SK-N-SH treated with all-trans-retinoic acid at 6 μM for 48 hours (cell line): Measurements from ENCODE around the gene LRRC75A.

ENCODE experiments used
- ATAC-seq: fragments of 200-7000 bp; cut with Tn5 transposase; 3 replicates; pipeline ENCODE4 v1.9.1; 2020; ENCODE audit warnings: mild to moderate bottlenecking, moderate library complexity
- ARNTL ChIP-seq: fragments of 450-650 bp; formaldehyde crosslinking; IDR thresholded peaks from 2 replicates; pipeline ENCODE4 v1.5.0; 2020; ENCODE audit warnings: low read depth, mild to moderate bottlenecking, moderate library complexity, borderline replicate concordance
- BACH2 ChIP-seq: fragments of 250-450 bp; sonication (Bioruptor Pico); IDR thresholded peaks from 2 replicates; pipeline ENCODE4 v1.9.0; 2021; ENCODE audit warnings: mild to moderate bottlenecking, borderline replicate concordance
- CSDC2 ChIP-seq: fragments of 250-450 bp; sonication (Bioruptor Pico); IDR thresholded peaks from 2 replicates; pipeline ENCODE4 v1.5.0; 2020; ENCODE audit warnings: mild to moderate bottlenecking, moderate library complexity
- ESRRG ChIP-seq: fragments of 250-450 bp; sonication (Bioruptor Pico); IDR thresholded peaks from 2 replicates; pipeline ENCODE4 v1.6.1; 2021; ENCODE audit warnings: mild to moderate bottlenecking
- GLIS3 ChIP-seq: fragments of 250-450 bp; sonication (Bioruptor Pico); IDR thresholded peaks from 2 replicates; pipeline ENCODE4 v1.5.0; 2020; ENCODE audit warnings: mild to moderate bottlenecking, moderate library complexity
- ISL1 ChIP-seq: fragments of 250-450 bp; sonication (Bioruptor Pico); IDR thresholded peaks from 2 replicates; pipeline ENCODE4 v2.1.2; 2022; ENCODE audit warnings: mild to moderate bottlenecking, moderate library complexity
- OSR1 ChIP-seq: fragments of 250-450 bp; sonication (Bioruptor Pico); IDR thresholded peaks from 2 replicates; pipeline ENCODE4 v1.8.0; 2022; ENCODE audit warnings: moderate library complexity, mild to moderate bottlenecking, inconsistent platforms
- PPARA ChIP-seq: fragments of 250-450 bp; sonication (Bioruptor Pico); IDR thresholded peaks from 2 replicates; pipeline ENCODE4 v1.5.0; 2020; ENCODE audit warnings: mild to moderate bottlenecking, borderline replicate concordance
- SNAI2 ChIP-seq: fragments of 250-450 bp; sonication (Bioruptor Pico); IDR thresholded peaks from 2 replicates; pipeline ENCODE4 v1.5.0; 2020; ENCODE audit warnings: mild to moderate bottlenecking, moderate library complexity
- TCF4 ChIP-seq: fragments of 250-450 bp; sonication (Bioruptor Pico); IDR thresholded peaks from 2 replicates; pipeline ENCODE4 v1.8.0; 2021; ENCODE audit warnings: mild to moderate bottlenecking, moderate library complexity, borderline replicate concordance
- TOX ChIP-seq: fragments of 250-450 bp; sonication (Bioruptor Pico); IDR thresholded peaks from 2 replicates; pipeline ENCODE4 v1.8.0; 2021; ENCODE audit warnings: mild to moderate bottlenecking, moderate library complexity, borderline replicate concordance
- TSHZ2 ChIP-seq: fragments of 250-450 bp; sonication (Bioruptor Pico); IDR thresholded peaks from 2 replicates; pipeline ENCODE4 v1.5.0; 2020; ENCODE audit warnings: mild to moderate bottlenecking, moderate library complexity
- ZC3H10 ChIP-seq: fragments of 250-450 bp; sonication (Bioruptor Pico); IDR thresholded peaks from 2 replicates; pipeline ENCODE4 v1.5.1; 2021; ENCODE audit warnings: mild to moderate bottlenecking, moderate library complexity
- ZFP3 ChIP-seq: fragments of 250-450 bp; sonication (Bioruptor Pico); IDR thresholded peaks from 2 replicates; pipeline ENCODE4 v1.5.0; 2020; ENCODE audit warnings: mild to moderate bottlenecking, moderate library complexity
- ZFP30 ChIP-seq: fragments of 450-650 bp; formaldehyde crosslinking; IDR thresholded peaks from 2 replicates; pipeline ENCODE4 v1.5.0; 2022; ENCODE audit warnings: mild to moderate bottlenecking, moderate library complexity
- ZNF565 ChIP-seq: fragments of 450-650 bp; formaldehyde crosslinking; conservative IDR thresholded peaks from 2 replicates; pipeline ENCODE4 v1.5.0; 2020; ENCODE audit warnings: low read depth, mild to moderate bottlenecking, moderate library complexity
- ZNF70 ChIP-seq: fragments of 450-650 bp; formaldehyde crosslinking; IDR thresholded peaks from 2 replicates; pipeline ENCODE4 v1.5.0; 2020; ENCODE audit warnings: mild to moderate bottlenecking, moderate library complexity
- ZNF8 ChIP-seq: fragments of 450-650 bp; formaldehyde crosslinking; IDR thresholded peaks from 2 replicates; pipeline ENCODE4 v1.5.0; 2020; ENCODE audit warnings: mild to moderate bottlenecking, moderate library complexity
- TF ChIP-seq, protein P1 (sequence below): fragments of 250-450 bp; sonication (Bioruptor Pico); IDR thresholded peaks from 2 replicates; pipeline ENCODE4 v1.5.1; 2021; ENCODE audit warnings: mild to moderate bottlenecking, moderate library complexity
- TF ChIP-seq, protein P2 (sequence below): fragments of 250-450 bp; sonication (Bioruptor Pico); IDR thresholded peaks from 2 replicates; pipeline ENCODE4 v1.8.0; 2021; ENCODE audit warnings: low read depth, mild to moderate bottlenecking, moderate library complexity, borderline replicate concordance
- TF ChIP-seq, protein P3 (sequence below): fragments of 250-450 bp; sonication (Bioruptor Pico); IDR thresholded peaks from 2 replicates; pipeline ENCODE4 v1.8.0; 2020; ENCODE audit warnings: mild to moderate bottlenecking, moderate library complexity, borderline replicate concordance
- TF ChIP-seq, protein P4 (sequence below): fragments of 250-450 bp; sonication (Bioruptor Pico); IDR thresholded peaks from 2 replicates; pipeline ENCODE4 v1.5.1; 2020; ENCODE audit warnings: low read depth, mild to moderate bottlenecking, moderate library complexity

The LRRC75A gene

GRCh38 chr17:16506188-16506587, 14.2 kb upstream of the LRRC75A start:
- TF ChIP-seq, protein P1, sequence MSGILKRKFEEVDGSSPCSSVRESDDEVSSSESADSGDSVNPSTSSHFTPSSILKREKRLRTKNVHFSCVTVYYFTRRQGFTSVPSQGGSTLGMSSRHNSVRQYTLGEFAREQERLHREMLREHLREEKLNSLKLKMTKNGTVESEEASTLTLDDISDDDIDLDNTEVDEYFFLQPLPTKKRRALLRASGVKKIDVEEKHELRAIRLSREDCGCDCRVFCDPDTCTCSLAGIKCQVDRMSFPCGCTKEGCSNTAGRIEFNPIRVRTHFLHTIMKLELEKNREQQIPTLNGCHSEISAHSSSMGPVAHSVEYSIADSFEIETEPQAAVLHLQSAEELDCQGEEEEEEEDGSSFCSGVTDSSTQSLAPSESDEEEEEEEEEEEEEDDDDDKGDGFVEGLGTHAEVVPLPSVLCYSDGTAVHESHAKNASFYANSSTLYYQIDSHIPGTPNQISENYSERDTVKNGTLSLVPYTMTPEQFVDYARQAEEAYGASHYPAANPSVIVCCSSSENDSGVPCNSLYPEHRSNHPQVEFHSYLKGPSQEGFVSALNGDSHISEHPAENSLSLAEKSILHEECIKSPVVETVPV (CRISPR knock-in tag): no peak
- TF ChIP-seq GLIS3 (CRISPR knock-in tag) (no peak), ISL1 (CRISPR knock-in tag) (no peak), TCF4 (CRISPR knock-in tag) (no peak), ARNTL (CRISPR knock-in tag) (no peak), ZFP3 (CRISPR knock-in tag) (no peak), TOX (CRISPR knock-in tag) (no peak), OSR1 (CRISPR knock-in tag) (no peak), ZC3H10 (CRISPR knock-in tag) (no peak)
- TF ChIP-seq, protein P2, sequence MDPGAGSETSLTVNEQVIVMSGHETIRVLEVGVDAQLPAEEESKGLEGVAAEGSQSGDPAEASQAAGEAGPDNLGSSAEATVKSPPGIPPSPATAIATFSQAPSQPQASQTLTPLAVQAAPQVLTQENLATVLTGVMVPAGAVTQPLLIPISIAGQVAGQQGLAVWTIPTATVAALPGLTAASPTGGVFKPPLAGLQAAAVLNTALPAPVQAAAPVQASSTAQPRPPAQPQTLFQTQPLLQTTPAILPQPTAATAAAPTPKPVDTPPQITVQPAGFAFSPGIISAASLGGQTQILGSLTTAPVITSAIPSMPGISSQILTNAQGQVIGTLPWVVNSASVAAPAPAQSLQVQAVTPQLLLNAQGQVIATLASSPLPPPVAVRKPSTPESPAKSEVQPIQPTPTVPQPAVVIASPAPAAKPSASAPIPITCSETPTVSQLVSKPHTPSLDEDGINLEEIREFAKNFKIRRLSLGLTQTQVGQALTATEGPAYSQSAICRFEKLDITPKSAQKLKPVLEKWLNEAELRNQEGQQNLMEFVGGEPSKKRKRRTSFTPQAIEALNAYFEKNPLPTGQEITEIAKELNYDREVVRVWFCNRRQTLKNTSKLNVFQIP (CRISPR knock-in tag): no peak
- TF ChIP-seq, protein P3, sequence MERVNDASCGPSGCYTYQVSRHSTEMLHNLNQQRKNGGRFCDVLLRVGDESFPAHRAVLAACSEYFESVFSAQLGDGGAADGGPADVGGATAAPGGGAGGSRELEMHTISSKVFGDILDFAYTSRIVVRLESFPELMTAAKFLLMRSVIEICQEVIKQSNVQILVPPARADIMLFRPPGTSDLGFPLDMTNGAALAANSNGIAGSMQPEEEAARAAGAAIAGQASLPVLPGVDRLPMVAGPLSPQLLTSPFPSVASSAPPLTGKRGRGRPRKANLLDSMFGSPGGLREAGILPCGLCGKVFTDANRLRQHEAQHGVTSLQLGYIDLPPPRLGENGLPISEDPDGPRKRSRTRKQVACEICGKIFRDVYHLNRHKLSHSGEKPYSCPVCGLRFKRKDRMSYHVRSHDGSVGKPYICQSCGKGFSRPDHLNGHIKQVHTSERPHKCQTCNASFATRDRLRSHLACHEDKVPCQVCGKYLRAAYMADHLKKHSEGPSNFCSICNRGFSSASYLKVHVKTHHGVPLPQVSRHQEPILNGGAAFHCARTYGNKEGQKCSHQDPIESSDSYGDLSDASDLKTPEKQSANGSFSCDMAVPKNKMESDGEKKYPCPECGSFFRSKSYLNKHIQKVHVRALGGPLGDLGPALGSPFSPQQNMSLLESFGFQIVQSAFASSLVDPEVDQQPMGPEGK: no peak
- ATAC-seq: no peak

DNA sequence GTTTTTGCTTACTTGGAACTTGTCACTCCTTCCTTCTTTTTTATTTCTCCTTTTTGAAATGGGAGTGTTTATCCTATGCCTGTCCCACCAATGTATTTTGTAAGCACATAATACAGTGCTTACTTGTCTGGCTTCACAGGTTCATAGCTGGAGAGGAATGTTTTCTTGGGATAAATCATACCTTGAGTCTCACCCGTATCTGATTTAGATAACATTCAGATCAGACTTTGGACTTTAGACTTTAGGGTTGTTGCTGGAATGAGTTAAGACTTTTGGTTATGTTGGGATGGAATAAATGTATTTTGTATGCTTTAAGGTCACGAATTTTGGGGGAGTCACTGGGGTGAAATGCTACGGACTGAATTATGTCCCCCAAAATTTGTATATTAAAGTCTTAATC, 13.0 kb upstream of the LRRC75A start:
- TF ChIP-seq SNAI2 (CRISPR knock-in tag) (no peak), ZFP3 (CRISPR knock-in tag) (no peak), PPARA (no peak), TOX (CRISPR knock-in tag) (no peak), ZNF565 (CRISPR knock-in tag) (no peak), ZNF8 (CRISPR knock-in tag) (no peak), ZNF70 (CRISPR knock-in tag) (no peak), ARNTL (CRISPR knock-in tag) (no peak), ESRRG (CRISPR knock-in tag) (no peak), ZFP30 (CRISPR knock-in tag) (no peak), TCF4 (CRISPR knock-in tag) (no peak), ISL1 (CRISPR knock-in tag) (no peak), ZC3H10 (CRISPR knock-in tag) (no peak), BACH2 (CRISPR knock-in tag) (no peak), CSDC2 (CRISPR knock-in tag) (no peak), TSHZ2 (no peak)
- TF ChIP-seq, protein P1 (CRISPR knock-in tag): no peak
- TF ChIP-seq, protein P3: no peak
- TF ChIP-seq, protein P2 (CRISPR knock-in tag): no peak
- TF ChIP-seq, protein P4, sequence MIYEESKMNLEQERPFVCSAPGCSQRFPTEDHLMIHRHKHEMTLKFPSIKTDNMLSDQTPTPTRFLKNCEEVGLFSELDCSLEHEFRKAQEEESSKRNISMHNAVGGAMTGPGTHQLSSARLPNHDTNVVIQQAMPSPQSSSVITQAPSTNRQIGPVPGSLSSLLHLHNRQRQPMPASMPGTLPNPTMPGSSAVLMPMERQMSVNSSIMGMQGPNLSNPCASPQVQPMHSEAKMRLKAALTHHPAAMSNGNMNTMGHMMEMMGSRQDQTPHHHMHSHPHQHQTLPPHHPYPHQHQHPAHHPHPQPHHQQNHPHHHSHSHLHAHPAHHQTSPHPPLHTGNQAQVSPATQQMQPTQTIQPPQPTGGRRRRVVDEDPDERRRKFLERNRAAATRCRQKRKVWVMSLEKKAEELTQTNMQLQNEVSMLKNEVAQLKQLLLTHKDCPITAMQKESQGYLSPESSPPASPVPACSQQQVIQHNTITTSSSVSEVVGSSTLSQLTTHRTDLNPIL: no peak
- no peak for ATAC-seq
